NCI-H2107 (cell line): Measurements from ENCODE around the gene LHX5.

Source experiments
- DNase-seq: peaks from one replicate; lab custom pipeline; 2025; lab: John Stamatoyannopoulos, UW

The LHX5 gene

GRCh38 chr12:113477842-113478215 lies 6.2 kb upstream of the LHX5 start:
- no peak for DNase-seq

DNA sequence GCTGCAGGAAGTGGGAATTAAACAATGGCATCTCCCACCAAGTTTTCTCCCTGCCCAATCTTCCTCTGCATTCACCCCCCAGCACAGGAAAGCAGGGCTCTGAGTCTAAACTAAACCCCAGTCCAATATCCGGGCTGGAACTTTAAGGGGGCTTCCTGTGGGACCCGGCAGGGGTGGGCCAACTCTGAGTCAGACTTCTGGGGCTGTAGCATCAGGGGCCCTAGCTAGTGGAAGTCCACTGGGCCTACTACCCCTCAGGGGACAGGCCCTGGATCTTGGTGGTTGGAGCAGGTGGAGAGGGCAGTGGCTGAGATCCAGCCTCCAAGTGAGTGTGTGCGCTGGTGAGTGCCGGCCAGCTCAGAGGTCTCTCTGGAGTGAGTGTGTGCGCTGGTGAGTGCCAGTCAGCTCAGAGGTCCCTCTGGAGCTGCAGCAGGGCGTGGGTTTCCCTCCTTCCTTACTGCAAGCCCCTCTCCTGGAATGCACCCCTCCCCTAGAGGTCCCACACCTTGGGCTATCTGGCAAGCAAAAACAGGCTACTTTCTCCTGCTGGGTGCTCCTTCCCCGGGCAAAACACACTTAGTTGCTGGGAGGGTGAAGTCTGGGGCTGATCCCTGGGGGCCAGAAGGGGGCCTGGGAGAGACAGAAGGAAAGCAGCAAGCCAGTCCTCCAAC lies 5.6 kb upstream of the LHX5 start:
- DNase-seq: no peak

DNA sequence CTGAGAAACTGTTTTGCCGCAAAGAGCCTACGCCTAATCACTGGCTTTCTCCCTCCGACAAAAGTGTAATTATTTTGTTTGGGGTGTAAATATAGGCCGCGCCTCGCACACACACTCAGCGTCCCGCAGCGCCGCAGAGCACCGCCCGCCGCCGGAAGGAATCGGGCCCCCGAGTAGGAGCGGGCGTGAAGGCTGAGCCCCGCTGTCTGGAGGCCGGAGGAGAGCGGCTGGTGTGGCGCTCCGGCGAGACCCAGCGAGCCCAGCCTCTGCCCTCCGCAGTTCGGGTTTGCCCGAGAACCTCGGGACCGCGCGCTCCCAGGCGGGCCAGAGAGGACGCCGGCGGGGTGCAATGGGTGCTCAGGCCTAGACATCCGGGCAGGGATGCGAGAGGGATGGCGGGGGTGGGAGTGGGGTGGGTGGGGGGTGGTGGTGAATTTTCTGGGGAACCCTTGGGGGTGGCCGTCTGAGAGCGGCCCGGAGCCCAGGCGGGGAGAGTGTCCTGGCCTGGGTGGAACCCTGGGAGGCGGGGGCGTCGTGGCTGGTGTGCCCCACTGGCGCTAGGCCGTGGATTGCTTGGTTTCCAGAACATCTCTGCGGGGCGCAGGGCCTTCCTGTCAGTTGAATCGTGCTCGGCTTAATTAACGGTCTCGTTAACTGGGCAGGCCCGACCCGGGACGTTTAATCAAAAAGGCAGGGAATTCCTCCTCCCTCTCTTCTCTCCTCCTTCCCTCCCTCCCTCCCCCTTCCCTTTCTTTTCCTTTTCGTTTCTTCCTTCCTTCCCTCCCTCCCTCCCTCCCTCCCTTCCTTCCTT lies 4.7 kb upstream of the LHX5 start:
- DNase-seq: no peak

GRCh38 chr12:113475451-113476175 lies 3.9 kb upstream of the LHX5 start:
- no peak for DNase-seq

GRCh38 chr12:113474635-113475436 lies 3.2 kb upstream of the LHX5 start:
- no peak for DNase-seq

DNA sequence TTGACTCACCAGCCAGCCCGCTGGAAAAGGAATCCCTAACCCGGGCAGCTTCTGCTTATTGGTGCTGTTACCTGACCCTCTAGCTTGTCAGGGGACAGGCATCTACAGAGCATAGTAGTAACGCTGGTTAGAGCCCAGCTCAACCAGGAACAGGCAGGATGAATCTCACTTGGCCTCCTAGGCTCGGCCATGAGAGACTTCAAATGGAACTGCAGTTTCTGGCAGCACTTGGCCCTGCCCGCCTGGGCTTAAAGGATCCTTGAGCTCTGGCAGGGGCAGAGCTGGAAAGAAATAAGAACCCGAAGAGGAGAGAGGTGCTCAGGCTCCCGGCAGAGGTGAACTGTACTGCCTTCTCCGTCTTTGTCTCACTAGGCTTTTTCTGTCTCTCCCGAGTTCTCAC lies 2.3 kb upstream of the LHX5 start:
- no peak for DNase-seq

- no peak for DNase-seq
Observed at GRCh38 chr12:113473400-113473799, 1.7 kb upstream of the LHX5 start.

- no peak for DNase-seq
Observed at GRCh38 chr12:113472191-113473121, 785 bp upstream of the LHX5 start.

DNA sequence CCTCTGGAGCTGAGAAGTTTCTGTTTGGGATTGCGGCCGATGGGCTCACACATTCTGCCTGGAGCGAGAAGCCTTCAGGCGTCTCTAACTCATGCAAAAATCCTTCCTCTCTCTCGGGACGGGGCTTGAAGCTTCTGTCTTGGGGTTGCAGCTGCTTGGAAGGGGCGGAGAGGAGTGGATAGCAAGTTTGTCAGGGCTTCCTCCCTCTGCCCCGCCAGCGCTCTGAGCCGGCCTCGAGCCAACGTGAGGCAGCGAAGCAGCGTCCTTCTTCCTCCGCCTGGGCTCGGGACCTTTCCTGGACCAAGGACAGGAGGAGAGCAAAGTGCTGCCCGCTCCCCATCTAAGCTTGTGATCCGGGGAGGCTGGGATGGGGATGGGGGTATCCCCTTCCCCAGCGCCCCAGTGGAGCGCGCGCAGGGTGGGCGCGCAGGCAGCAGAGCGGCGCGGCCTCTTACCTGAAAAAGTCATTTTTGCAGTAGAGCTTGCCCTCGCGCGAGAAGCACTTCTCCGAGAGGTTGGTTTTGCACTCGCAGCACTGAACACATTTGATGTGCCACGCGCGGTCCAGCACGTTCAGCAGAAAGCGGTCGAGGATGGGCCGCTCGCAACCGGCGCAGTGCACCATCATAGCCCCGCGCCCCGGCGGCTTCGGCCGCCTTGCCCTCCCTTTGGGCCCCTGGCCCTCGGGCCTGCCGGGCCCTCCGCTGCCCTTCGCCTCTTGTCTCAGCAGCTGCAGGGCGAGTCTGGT lies 626 bp downstream of the LHX5 start:
- no peak for DNase-seq

GRCh38 chr12:113469949-113470743 lies 1.5 kb downstream of the LHX5 start:
- DNase-seq: no peak

DNA sequence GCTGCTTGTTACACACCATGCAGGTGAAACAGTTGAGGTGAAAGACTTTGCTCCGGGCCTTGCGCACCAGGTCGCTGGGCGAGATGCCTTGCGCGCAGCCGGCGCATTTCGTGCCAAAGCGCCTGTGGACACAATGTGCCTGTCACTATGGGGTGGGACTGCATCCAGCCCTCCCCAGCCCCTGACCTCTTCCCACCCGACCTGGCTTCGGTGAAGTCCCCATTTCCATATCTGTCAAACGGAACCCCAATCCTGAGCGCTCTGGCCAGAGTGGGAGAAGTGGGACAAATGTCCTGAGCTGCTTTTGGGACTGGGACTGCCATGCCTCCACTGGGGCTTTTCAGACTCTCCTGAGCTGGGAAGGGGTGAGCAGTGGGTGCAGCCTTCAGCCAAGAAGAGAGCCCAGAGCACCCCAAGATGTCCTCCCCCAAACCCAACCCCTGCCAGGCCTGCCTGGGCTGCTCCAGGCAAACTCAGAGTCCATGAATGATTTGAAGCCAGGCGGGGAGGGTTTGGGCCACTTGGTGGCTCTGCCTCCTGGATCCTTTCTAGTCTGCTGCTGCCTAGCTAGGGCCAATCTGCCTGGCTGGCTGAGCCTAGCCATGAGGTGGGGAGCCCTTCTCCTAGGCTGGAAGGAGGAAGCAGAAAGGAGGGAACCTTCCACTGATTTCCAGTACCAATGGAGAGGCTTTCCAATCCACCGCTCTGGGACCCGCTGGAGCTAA lies 2.3 kb downstream of the LHX5 start:
- no peak for DNase-seq

DNA sequence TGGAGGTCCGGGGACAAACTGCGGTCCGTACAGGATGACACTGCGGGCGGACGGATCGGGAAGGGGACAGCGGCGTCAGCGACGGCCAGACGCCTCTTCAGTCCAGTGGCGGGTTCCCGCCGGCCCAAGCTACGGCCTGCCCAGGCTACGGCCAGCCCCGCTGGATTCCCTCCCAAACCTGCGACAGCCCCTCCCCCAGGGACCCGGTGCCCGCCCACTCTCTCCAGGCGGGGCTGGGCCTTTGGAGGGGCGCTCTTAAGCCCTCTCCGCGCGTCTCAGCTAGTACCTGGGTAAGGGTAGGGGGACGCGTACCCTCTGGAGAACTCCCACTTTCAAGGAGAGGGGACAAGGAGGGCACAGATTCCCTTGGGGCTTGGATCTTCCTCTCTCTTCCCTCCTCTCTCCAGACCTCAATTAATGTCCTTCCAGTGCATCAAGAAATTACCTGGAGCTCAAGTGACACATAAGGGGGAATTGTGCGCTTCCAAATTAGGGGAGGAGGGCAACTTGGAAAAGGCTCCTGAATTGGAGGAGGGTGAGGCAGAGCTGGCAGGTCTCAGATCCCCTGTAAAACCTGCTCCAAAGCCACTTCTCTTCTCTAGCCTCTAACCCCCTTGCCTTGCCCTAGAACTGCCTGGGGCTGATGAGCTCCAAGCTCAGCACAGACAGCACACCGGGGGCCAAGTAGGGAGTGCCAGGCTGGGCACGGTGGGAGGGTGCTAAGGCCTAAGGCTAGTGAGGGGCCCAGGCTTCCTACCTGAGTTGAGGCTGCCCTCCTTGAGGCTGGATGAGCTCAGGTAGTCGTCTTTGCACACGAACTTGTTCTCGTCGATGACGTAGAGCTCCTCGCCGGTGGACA lies 3.1 kb downstream of the LHX5 start:
- DNase-seq: no peak

- no peak for DNase-seq
Observed at GRCh38 chr12:113467502-113468364, 3.9 kb downstream of the LHX5 start.

DNA sequence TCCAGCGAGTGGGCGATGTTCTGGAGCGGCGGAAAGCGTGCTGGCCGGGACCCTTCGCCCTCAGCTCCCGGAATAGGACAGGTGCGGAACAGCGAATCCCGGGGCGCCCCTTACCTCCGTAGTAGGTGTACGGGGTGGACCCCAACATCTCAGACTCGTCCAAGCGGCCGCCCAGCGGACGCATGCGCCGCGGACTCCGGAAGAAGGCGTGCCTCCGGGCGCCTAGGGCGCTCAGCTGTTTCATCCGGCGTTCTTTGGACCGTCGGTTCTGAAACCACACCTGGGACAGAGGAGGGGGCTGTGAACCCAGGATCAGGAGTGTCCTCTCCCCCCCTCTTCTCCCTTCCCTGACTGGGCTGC lies 4.5 kb downstream of the LHX5 start:
- DNase-seq: no peak

DNA sequence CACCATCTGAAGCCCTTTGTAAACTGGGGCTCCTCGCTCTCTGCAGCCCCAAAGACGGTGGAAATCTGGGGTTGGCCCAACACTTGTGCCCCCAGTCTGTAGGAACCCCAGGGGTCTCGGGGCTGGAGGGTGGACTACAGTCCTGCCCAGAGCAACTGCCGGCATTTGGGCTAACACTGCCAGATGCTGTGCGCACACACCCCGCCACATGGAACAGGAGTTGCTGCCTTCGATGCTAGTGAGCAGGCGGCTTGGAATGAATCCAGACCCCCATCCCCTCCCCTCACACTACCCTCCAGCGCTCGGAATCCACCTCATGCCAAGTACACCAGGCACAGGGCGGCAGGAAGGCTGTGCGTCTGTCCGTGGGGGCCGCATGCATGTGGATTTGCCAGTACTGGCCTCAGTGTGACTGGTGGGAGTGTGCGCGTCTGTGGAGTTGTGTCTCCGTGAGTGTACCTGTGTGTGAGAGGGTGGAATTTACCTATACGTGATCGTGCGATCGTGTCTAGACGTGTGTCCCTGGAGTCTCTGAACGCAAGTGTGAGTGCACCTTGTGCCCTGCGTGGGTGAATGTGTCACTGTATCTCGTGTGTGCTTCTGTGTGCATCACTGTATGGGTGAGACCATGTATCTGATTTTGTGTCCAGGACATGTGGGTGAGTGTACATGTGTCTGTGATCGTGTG lies 5.1 kb downstream of the LHX5 start:
- DNase-seq: no peak

- DNase-seq: no peak
Observed at GRCh38 chr12:113465808-113466453, 5.7 kb downstream of the LHX5 start.
